Measurements from ENCODE around the gene LIAS. TPM values are rescaled to one million over a fixed set of nuclear protein-coding genes. Genes with fewer than 3 reads are reported as not detected.

Gene LIAS
- total and polyA plus RNA-seq, 2 of the 13 experiments (the other 11 are each of a cell fraction or from before 2014, with no cell fraction given), result 16.0 to 16.6 TPM

- no peak for TF ChIP-seq HMGA1 (CRISPR knock-in tag; conservative IDR thresholded peaks at IDR 0.05)
- TF ChIP-seq PCBP1 (IDR thresholded peaks at IDR 0.05; ENCODE audit: borderline replicate concordance, low read depth, low read length), result no peak
- no peak for TF ChIP-seq ZNF674 (CRISPR knock-in tag; IDR thresholded peaks at IDR 0.05; ENCODE audit: low read depth)
- TF ChIP-seq NFRKB (IDR thresholded peaks at IDR 0.05), result no peak
- no peak for TF ChIP-seq REXO4 (CRISPR knock-in tag; IDR thresholded peaks at IDR 0.05; ENCODE audit: borderline replicate concordance)
- no peak for TF ChIP-seq KLF12 (CRISPR knock-in tag; IDR thresholded peaks at IDR 0.05; ENCODE audit: borderline replicate concordance)
- TF ChIP-seq PHF21A (CRISPR knock-in tag; IDR thresholded peaks at IDR 0.05), result peak; percentile 73; the same call in 1 of the 2 replicates
- TF ChIP-seq ETV5 (CRISPR knock-in tag; IDR thresholded peaks at IDR 0.05; ENCODE audit: borderline replicate concordance), result no peak
- no peak for TF ChIP-seq RBFOX2 (IDR thresholded peaks at IDR 0.05; ENCODE audit: low read depth, low read length)
- no peak for TF ChIP-seq ZNF225 (CRISPR knock-in tag; IDR thresholded peaks at IDR 0.05)
- TF ChIP-seq ZNF230 (CRISPR knock-in tag; IDR thresholded peaks at IDR 0.05), result no peak
- TF ChIP-seq ZSCAN31 (CRISPR knock-in tag; IDR thresholded peaks at IDR 0.05; ENCODE audit: low read depth), result no peak
- TF ChIP-seq HIC2 (CRISPR knock-in tag; IDR thresholded peaks at IDR 0.05; ENCODE audit: low read depth), result no peak
- TF ChIP-seq PRMT3 (CRISPR knock-in tag; IDR thresholded peaks at IDR 0.05; ENCODE audit: borderline replicate concordance, low read depth), result no peak
- TF ChIP-seq ZNF276 (CRISPR knock-in tag; IDR thresholded peaks at IDR 0.05; ENCODE audit: low read depth), result no peak
- no peak for TF ChIP-seq MXD4 (CRISPR knock-in tag; IDR thresholded peaks at IDR 0.05)
- no peak for TF ChIP-seq DZIP1 (CRISPR knock-in tag; IDR thresholded peaks at IDR 0.05)
- TF ChIP-seq RFX5 (IDR thresholded peaks at IDR 0.05; ENCODE audit: low read depth, low read length), result no peak
- TF ChIP-seq ZC3H4 (CRISPR knock-in tag; IDR thresholded peaks at IDR 0.05; ENCODE audit: borderline replicate concordance), result no peak
- no peak for TF ChIP-seq MTERF4 (CRISPR knock-in tag; IDR thresholded peaks at IDR 0.05)
Measured at GRCh38 chr4:39429476-39430334, 29.2 kb upstream of the LIAS start (continued).

All from HepG2 (cell line).